A673 (cell line): ENCODE data around the gene SF3A1. TPM values are rescaled to one million over a fixed set of nuclear protein-coding genes. Genes with fewer than 3 reads are reported as not detected.

Experiments
- BruUV-seq: library from RNA; stranded (reverse); fragments of 400-500 nt; replicated peaks from 2 replicates; lab custom pipeline; 2021; lab: Mats Ljungman, UMichigan
- CTCF ChIA-PET: fragments of 300-600 bp; sonication (Branson Sonifier 250); formaldehyde crosslinking; loops from one replicate; lab custom pipeline; 2022; ENCODE audit warnings: antibody characterized with exemption; lab: Charles Lee
- POLR2A ChIA-PET: fragments of 300-600 bp; sonication (Branson Sonifier 250); formaldehyde crosslinking; loops from one replicate; lab custom pipeline; 2022; ENCODE audit warnings: antibody characterized with exemption; ENCODE audit not compliant: low non-redundant PET; lab: Charles Lee
- DNase-seq: peaks from one replicate; pipeline ENCODE4 v3.0.0-alpha.2; 2015; ENCODE audit warnings: low spot score
- H3K27ac ChIP-seq: fragments of 200-600 bp; sonication (generic); 2 replicates; pipeline ENCODE4 v1.5.1; 2016; ENCODE audit warnings: mixed run types, low read depth, mild to moderate bottlenecking, mixed read lengths, antibody characterized with exemption, low read length; ENCODE audit not compliant: poor library complexity, severe bottlenecking
- H3K27me3 ChIP-seq: fragments of 200-600 bp; sonication (generic); replicated peaks from 2 replicates; pipeline ENCODE4 v1.6.1; 2017; ENCODE audit warnings: mixed run types, low read depth, mild to moderate bottlenecking, mixed read lengths, antibody characterized with exemption, low read length; ENCODE audit not compliant: insufficient read depth, poor library complexity
- H3K36me3 ChIP-seq: fragments of 200-600 bp; sonication (generic); 2 replicates; pipeline ENCODE4 v1.6.1; 2016; ENCODE audit warnings: mixed run types, mild to moderate bottlenecking, mixed read lengths, antibody characterized with exemption, low read length; ENCODE audit not compliant: insufficient read depth, poor library complexity, severe bottlenecking
- H3K4me1 ChIP-seq: fragments of 200-600 bp; sonication (generic); 2 replicates; pipeline ENCODE4 v1.6.1; 2017; ENCODE audit warnings: mixed run types, mild to moderate bottlenecking, mixed read lengths, antibody characterized with exemption, low read length; ENCODE audit not compliant: insufficient read depth, poor library complexity, severe bottlenecking
- H3K4me3 ChIP-seq: fragments of 200-600 bp; sonication (generic); 2 replicates; pipeline ENCODE4 v1.5.1; 2016; ENCODE audit warnings: low read depth, mixed run types, mild to moderate bottlenecking, mixed read lengths, low read length; ENCODE audit not compliant: poor library complexity, severe bottlenecking
- H3K9me3 ChIP-seq: fragments of 200-600 bp; sonication (generic); 2 replicates; pipeline ENCODE4 v1.6.1; 2016; ENCODE audit warnings: mixed run types, low read depth, mild to moderate bottlenecking, mixed read lengths, antibody characterized with exemption, low read length; ENCODE audit not compliant: poor library complexity, severe bottlenecking
- EZH2 ChIP-seq: fragments of 200-600 bp; sonication (generic); IDR thresholded peaks from 2 replicates; pipeline ENCODE4 v1.6.1; 2017; ENCODE audit warnings: borderline replicate concordance, low read depth, mild to moderate bottlenecking, mixed read lengths, antibody characterized with exemption, low read length; ENCODE audit not compliant: poor library complexity, severe bottlenecking
- intact Hi-C: fragments of 100-400 bp; cut with micrococcal nuclease; formaldehyde crosslinking; loops from one replicate; pipeline ENCODE4 v1.10.0; 2022; ENCODE audit not compliant: unreplicated experiment
- total RNA-seq: library from RNA; stranded (reverse); gene quantifications from 2 replicates; pipeline ENCODE4 v1.2.3, GENCODE V29; 2021
- TF ChIP-seq, protein P1 (sequence below): fragments of 300-800, 200-600 bp; sonication (generic); conservative IDR thresholded peaks from 2 replicates; pipeline ENCODE4 v1.5.1; 2017; ENCODE audit warnings: low read depth, mild to moderate bottlenecking, antibody characterized with exemption, low read length, moderate library complexity, mixed read lengths

The SF3A1 gene
- total RNA-seq, 1 experiment from 2014 or later = 366 TPM

DNA sequence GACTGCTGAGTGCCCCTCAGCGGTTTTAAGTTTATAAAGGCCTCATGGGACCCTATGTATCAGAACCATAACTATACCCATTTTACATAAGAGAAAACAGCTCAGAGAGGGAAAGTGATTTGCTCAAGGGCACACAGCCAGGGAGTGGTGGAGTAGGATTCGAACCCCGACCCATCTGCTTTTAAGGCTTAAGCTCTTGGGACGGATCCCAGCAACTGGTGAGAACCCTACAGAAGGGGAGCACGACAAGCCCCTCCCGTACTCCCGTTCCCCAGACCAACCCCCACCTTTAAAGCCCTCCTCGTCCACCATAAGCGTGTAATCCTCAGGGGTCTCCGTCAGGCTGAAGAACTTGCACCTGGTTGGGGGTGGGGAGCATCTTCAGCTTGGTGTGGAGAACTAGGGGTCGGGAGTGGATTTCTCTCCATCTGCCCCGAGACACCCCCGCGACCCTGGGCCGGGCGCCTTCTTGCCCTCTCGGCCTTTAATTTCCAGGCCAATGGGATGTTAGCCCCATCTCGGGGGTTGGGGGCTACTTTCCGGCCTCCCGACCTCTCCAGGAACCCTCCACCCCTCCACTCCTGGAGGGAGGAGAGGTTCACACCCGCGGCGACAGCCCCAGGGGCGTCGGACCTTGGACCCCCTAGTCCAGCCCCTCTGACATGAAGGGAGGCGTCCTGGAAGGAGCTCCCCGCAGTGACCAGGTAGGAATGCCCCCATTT, 68.1 kb downstream of the SF3A1 start:
- ChIA-PET CTCF (interaction anchor here (0.7 to 1.6 kb wide), 8 partner anchors 11 to 268 kb away, joined by 3 to 11 read pairs (median 4); partner anchors contain the start of genes CCDC157, RNF215 and SF3A1), POLR2A (no interaction called here)
- H3K27me3 ChIP-seq = no peaks in the 10 kb centered on the region
- peaks cover 26% of the 10 kb centered on the region for H3K4me1 ChIP-seq
- DNase-seq = no peak
- H3K27ac ChIP-seq = peak overlapping the region; percentile 56
- H3K4me3 ChIP-seq = peak overlapping the region; percentile 74
- BruUV-seq = no TSS peak
- no peaks in the 10 kb centered on the region for H3K9me3 ChIP-seq
- no peak for TF ChIP-seq EZH2
- TF ChIP-seq, protein P1, sequence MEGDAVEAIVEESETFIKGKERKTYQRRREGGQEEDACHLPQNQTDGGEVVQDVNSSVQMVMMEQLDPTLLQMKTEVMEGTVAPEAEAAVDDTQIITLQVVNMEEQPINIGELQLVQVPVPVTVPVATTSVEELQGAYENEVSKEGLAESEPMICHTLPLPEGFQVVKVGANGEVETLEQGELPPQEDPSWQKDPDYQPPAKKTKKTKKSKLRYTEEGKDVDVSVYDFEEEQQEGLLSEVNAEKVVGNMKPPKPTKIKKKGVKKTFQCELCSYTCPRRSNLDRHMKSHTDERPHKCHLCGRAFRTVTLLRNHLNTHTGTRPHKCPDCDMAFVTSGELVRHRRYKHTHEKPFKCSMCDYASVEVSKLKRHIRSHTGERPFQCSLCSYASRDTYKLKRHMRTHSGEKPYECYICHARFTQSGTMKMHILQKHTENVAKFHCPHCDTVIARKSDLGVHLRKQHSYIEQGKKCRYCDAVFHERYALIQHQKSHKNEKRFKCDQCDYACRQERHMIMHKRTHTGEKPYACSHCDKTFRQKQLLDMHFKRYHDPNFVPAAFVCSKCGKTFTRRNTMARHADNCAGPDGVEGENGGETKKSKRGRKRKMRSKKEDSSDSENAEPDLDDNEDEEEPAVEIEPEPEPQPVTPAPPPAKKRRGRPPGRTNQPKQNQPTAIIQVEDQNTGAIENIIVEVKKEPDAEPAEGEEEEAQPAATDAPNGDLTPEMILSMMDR = no peak
- intact Hi-C loops = loop anchor here (2.0 to 10.0 kb wide), 4 partner anchors 134 to 316 kb away; partner anchors contain the start of gene TCN2
- no peaks in the 10 kb centered on the region for H3K36me3 ChIP-seq

GRCh38 chr22:30287648-30288418, 68.9 kb downstream of the SF3A1 start:
- intact Hi-C loops = loop anchor here (1.0 to 10.0 kb wide), 6 partner anchors 25 to 317 kb away; partner anchors contain the start of gene TCN2
- no peaks in the 10 kb centered on the region for H3K27me3 ChIP-seq
- POLR2A ChIA-PET = interaction anchor here (0.6 kb wide), 1 partner anchor 97 kb away, joined by 7 read pairs; no protein-coding TSS in a partner anchor
- peak; percentile 87 for DNase-seq
- H3K9me3 ChIP-seq = no peaks in the 10 kb centered on the region
- H3K4me1 ChIP-seq = peaks cover 26% of the 10 kb centered on the region
- no peak for TF ChIP-seq EZH2
- TF ChIP-seq, protein P1 = peak; percentile 88
- no peaks in the 10 kb centered on the region for H3K36me3 ChIP-seq
- H3K4me3 ChIP-seq = no peak overlapping the region
- CTCF ChIA-PET = interaction anchor here (0.6 to 1.6 kb wide), 8 partner anchors 10 to 268 kb away, joined by 3 to 11 read pairs (median 4); partner anchors contain the start of genes CCDC157, RNF215 and SF3A1
- H3K27ac ChIP-seq = no peak overlapping the region
- no TSS peak for BruUV-seq

GRCh38 chr22:30286813-30287647, 69.7 kb downstream of the SF3A1 start:
- H3K27me3 ChIP-seq = no peaks in the 10 kb centered on the region
- intact Hi-C loops = loop anchor here (1.0 to 10.0 kb wide), 5 partner anchors 24 to 318 kb away; partner anchors contain the start of gene TCN2
- peaks cover 26% of the 10 kb centered on the region for H3K4me1 ChIP-seq
- CTCF ChIA-PET = interaction anchor here (0.6 to 1.6 kb wide), 6 partner anchors 9 to 231 kb away, joined by 3 to 11 read pairs (median 6); partner anchors contain the start of gene RNF215
- no peak overlapping the region for H3K4me3 ChIP-seq
- BruUV-seq = no TSS peak
- POLR2A ChIA-PET = interaction anchor here (0.6 kb wide), 1 partner anchor 98 kb away, joined by 7 read pairs; no protein-coding TSS in a partner anchor
- peak; percentile 58 for DNase-seq
- no peak for TF ChIP-seq EZH2
- TF ChIP-seq, protein P1 = peak; percentile 93
- no peaks in the 10 kb centered on the region for H3K9me3 ChIP-seq
- no peaks in the 10 kb centered on the region for H3K36me3 ChIP-seq
- H3K27ac ChIP-seq = no peak overlapping the region
